ENCODE measurements around the gene KIAA0586. TPM values are rescaled to one million over a fixed set of nuclear protein-coding genes. Genes with fewer than 3 reads are reported as not detected.
"Not testable (repeated sequence)": the region's sequence is repeated elsewhere in the genome, so short reads cannot be mapped to it uniquely, and the experiment has no call there.

Gene KIAA0586
- total RNA-seq, 1 donor from 2014 or later, result 20.1 TPM

- Mint-ChIP-seq H3K36me3 (ENCODE audit: low read depth, unreplicated experiment) (peaks cover 5% of the 10 kb centered on the region), H3K4me3 (ENCODE audit: unreplicated experiment) (no peak overlapping the region), H3K27ac (ENCODE audit: unreplicated experiment) (no peak overlapping the region), H3K4me1 (ENCODE audit: low read depth, unreplicated experiment) (no peaks in the 10 kb centered on the region), H3K27me3 (ENCODE audit: low read depth, unreplicated experiment) (no peaks in the 10 kb centered on the region), H3K9me3 (ENCODE audit: unreplicated experiment) (no peaks in the 10 kb centered on the region)
- DNase-seq (ENCODE audit: low read depth), result no peak
- no peaks in the 10 kb centered on the region for H3K4me1 ChIP-seq (ENCODE audit: insufficient read depth, low read length)
- H4K20me1 ChIP-seq (ENCODE audit: insufficient read depth, low read length), result no peaks in the 10 kb centered on the region
- FAIRE-seq, result no peak
- no peak overlapping the region for H3K27ac ChIP-seq (ENCODE audit: low read depth, low read length)
- no peak overlapping the region for H2AFZ ChIP-seq (ENCODE audit: low read depth, low read length)
- no peak overlapping the region for H3K9ac ChIP-seq (ENCODE audit: low read length)
- TF ChIP-seq, protein P1, sequence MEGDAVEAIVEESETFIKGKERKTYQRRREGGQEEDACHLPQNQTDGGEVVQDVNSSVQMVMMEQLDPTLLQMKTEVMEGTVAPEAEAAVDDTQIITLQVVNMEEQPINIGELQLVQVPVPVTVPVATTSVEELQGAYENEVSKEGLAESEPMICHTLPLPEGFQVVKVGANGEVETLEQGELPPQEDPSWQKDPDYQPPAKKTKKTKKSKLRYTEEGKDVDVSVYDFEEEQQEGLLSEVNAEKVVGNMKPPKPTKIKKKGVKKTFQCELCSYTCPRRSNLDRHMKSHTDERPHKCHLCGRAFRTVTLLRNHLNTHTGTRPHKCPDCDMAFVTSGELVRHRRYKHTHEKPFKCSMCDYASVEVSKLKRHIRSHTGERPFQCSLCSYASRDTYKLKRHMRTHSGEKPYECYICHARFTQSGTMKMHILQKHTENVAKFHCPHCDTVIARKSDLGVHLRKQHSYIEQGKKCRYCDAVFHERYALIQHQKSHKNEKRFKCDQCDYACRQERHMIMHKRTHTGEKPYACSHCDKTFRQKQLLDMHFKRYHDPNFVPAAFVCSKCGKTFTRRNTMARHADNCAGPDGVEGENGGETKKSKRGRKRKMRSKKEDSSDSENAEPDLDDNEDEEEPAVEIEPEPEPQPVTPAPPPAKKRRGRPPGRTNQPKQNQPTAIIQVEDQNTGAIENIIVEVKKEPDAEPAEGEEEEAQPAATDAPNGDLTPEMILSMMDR (IDR thresholded peaks at IDR 0.05; ENCODE audit: insufficient read depth, low read depth, low read length), result no peak
- no peak for TF ChIP-seq EZH2 (IDR thresholded peaks at IDR 0.05; ENCODE audit: insufficient read depth, low read length)
- no peak overlapping the region for H3K4me2 ChIP-seq (ENCODE audit: low read length)
- H3K4me3 ChIP-seq (ENCODE audit: insufficient read depth, low read depth, low read length), result no peak overlapping the region
- peaks cover 9% of the 10 kb centered on the region for H3K36me3 ChIP-seq (ENCODE audit: insufficient read depth, low read length)
- no peaks in the 10 kb centered on the region for H3K27me3 ChIP-seq (ENCODE audit: insufficient read depth, low read length)
- no peaks in the 10 kb centered on the region for H3K79me2 ChIP-seq (ENCODE audit: insufficient read depth, low read length)
- no peaks in the 10 kb centered on the region for H3K9me3 ChIP-seq (ENCODE audit: insufficient read depth, low read depth, low read length)
These were observed 50.1 kb downstream of the KIAA0586 start for GRCh38 chr14:58477653-58478052.

DNA sequence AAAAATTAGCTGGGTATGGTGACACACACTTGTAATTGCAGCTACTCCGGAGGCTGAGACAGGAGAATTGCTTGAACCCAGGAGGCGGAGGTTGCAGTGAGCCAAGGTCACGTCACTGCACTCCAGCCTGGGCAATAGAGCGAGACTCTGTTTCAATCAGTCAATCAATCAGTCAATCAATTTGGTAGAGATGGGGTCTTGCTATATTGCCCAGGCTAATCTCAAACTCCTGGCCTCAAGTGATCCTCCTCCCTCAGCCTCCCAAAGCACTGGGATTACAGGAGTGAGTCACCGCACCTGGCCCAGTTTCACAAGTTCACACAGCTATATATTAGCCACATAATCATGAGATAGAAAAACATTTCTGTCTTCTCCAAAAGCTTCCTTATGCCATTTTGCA lies 50.8 kb downstream of the KIAA0586 start:
- H3K4me1 ChIP-seq (ENCODE audit: insufficient read depth, low read length); DNase-seq (ENCODE audit: low read depth); H3K27me3 ChIP-seq (ENCODE audit: insufficient read depth, low read length); H3K9me3 ChIP-seq (ENCODE audit: insufficient read depth, low read depth, low read length); H3K9me3 Mint-ChIP-seq (ENCODE audit: unreplicated experiment); H3K36me3 Mint-ChIP-seq (ENCODE audit: low read depth, unreplicated experiment); H3K79me2 ChIP-seq (ENCODE audit: insufficient read depth, low read length); H3K4me3 Mint-ChIP-seq (ENCODE audit: unreplicated experiment); H2AFZ ChIP-seq (ENCODE audit: low read depth, low read length); H4K20me1 ChIP-seq (ENCODE audit: insufficient read depth, low read length); H3K27ac ChIP-seq (ENCODE audit: low read depth, low read length); H3K27me3 Mint-ChIP-seq (ENCODE audit: low read depth, unreplicated experiment); H3K4me2 ChIP-seq (ENCODE audit: low read length); H3K9ac ChIP-seq (ENCODE audit: low read length); H3K27ac Mint-ChIP-seq (ENCODE audit: unreplicated experiment); H3K4me1 Mint-ChIP-seq (ENCODE audit: low read depth, unreplicated experiment); H3K4me3 ChIP-seq (ENCODE audit: insufficient read depth, low read depth, low read length); FAIRE-seq: not testable (repeated sequence)
- peaks cover 10% of the 10 kb centered on the region for H3K36me3 ChIP-seq (ENCODE audit: insufficient read depth, low read length)

DNA sequence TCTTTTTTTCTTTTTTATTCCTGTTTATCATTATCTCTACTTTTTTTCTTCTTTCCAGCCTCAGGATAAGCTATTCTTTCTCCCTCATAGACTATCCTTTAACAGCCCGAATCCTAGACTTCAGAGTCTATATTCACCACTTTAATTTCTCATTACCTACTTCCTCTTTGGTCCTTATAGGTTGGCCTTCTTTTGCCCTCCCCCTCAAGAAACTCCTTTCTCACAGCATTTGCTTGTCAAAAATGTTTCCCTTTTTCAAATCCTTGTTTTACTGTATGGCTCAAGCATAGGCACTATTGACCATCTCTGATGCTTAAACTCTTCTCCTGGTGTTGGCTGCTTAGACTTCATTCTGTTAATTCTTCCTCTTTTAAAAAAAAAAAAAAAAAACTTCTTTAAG lies 52.5 kb downstream of the KIAA0586 start:
- Mint-ChIP-seq H3K9me3 (ENCODE audit: unreplicated experiment) (no peaks in the 10 kb centered on the region), H3K27me3 (ENCODE audit: low read depth, unreplicated experiment) (no peaks in the 10 kb centered on the region)

More for the DNA sequence above, 52.5 kb downstream of the KIAA0586 start:
- no peak overlapping the region for H3K4me2 ChIP-seq (ENCODE audit: low read length)
- DNase-seq (ENCODE audit: low read depth) (no peak), FAIRE-seq (no peak)
- H3K36me3 ChIP-seq (ENCODE audit: insufficient read depth, low read length), result peaks cover 10% of the 10 kb centered on the region
- H4K20me1 ChIP-seq (ENCODE audit: insufficient read depth, low read length), result no peaks in the 10 kb centered on the region
- TF ChIP-seq, protein P1 (IDR thresholded peaks at IDR 0.05; ENCODE audit: insufficient read depth, low read depth, low read length), result no peak
- no peak for TF ChIP-seq EZH2 (IDR thresholded peaks at IDR 0.05; ENCODE audit: insufficient read depth, low read length)
- H3K9ac ChIP-seq (ENCODE audit: low read length), result no peak overlapping the region
- Mint-ChIP-seq H3K4me3 (ENCODE audit: unreplicated experiment) (no peak overlapping the region), H3K27ac (ENCODE audit: unreplicated experiment) (no peak overlapping the region), H3K4me1 (ENCODE audit: low read depth, unreplicated experiment) (no peaks in the 10 kb centered on the region), H3K36me3 (ENCODE audit: low read depth, unreplicated experiment) (peaks cover 3% of the 10 kb centered on the region)
- H2AFZ ChIP-seq (ENCODE audit: low read depth, low read length), result no peak overlapping the region
- no peaks in the 10 kb centered on the region for H3K79me2 ChIP-seq (ENCODE audit: insufficient read depth, low read length)
- no peaks in the 10 kb centered on the region for H3K9me3 ChIP-seq (ENCODE audit: insufficient read depth, low read depth, low read length)
- H3K4me1 ChIP-seq (ENCODE audit: insufficient read depth, low read length), result no peaks in the 10 kb centered on the region
- H3K27ac ChIP-seq (ENCODE audit: low read depth, low read length), result no peak overlapping the region
- H3K27me3 ChIP-seq (ENCODE audit: insufficient read depth, low read length), result no peaks in the 10 kb centered on the region
- no peak overlapping the region for H3K4me3 ChIP-seq (ENCODE audit: insufficient read depth, low read depth, low read length)
